Measurements from ENCODE around the gene PLAA. TPM values are rescaled to one million over a fixed set of nuclear protein-coding genes. Genes with fewer than 3 reads are reported as not detected.
A peak's percentile ranks its signal among the peaks of the same experiment; 100 is the strongest.

PLAA gene
- total RNA-seq, 4 donors from 2014 or later, result 25.7 to 35.8 (median 32.4) TPM

DNA sequence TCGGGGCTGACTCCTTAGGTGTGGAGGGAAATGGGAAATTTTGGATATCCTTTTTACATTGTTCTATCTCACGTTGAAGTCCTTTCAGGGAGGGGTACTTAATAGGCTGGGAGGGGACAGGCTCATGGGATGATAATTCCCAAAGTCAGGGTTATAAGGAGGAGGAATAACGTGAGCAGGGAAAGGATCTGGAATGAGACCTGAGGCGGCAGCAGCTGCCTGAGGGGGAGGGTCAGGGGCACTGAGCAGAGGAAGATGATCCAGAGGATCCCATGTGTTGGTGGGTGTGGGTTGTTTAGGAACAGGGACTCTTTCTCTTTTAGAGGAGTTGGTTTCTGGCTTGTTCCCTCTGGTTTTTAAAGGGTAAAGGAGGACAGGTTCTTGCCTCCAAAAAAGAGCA lies 27.9 kb upstream of the PLAA start:
- Histone ChIP-seq H3K27ac (no peak overlapping the region), H3K27me3 (no peaks in the 10 kb centered on the region), H3K4me3 (replicated peaks in 1 of 3) (no peak overlapping the region), H3K36me3 (peaks cover 0 to 4% of the 10 kb centered on the region in 2 donors), H3K4me1 (no peaks in the 10 kb centered on the region), H3K9me3 (no peaks in the 10 kb centered on the region)
- intact Hi-C loops (cut with DNase I), result no loop called here
- WGBS, 2 donors, result 95 to 96% methylated on average over 4 of the region's 4 CpGs
- TF ChIP-seq, protein P1, sequence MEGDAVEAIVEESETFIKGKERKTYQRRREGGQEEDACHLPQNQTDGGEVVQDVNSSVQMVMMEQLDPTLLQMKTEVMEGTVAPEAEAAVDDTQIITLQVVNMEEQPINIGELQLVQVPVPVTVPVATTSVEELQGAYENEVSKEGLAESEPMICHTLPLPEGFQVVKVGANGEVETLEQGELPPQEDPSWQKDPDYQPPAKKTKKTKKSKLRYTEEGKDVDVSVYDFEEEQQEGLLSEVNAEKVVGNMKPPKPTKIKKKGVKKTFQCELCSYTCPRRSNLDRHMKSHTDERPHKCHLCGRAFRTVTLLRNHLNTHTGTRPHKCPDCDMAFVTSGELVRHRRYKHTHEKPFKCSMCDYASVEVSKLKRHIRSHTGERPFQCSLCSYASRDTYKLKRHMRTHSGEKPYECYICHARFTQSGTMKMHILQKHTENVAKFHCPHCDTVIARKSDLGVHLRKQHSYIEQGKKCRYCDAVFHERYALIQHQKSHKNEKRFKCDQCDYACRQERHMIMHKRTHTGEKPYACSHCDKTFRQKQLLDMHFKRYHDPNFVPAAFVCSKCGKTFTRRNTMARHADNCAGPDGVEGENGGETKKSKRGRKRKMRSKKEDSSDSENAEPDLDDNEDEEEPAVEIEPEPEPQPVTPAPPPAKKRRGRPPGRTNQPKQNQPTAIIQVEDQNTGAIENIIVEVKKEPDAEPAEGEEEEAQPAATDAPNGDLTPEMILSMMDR (IDR thresholded peaks at IDR 0.05), result no peak
- TF ChIP-seq POLR2A (IDR thresholded peaks at IDR 0.05), result no peak
- no peak for DNase-seq

DNA sequence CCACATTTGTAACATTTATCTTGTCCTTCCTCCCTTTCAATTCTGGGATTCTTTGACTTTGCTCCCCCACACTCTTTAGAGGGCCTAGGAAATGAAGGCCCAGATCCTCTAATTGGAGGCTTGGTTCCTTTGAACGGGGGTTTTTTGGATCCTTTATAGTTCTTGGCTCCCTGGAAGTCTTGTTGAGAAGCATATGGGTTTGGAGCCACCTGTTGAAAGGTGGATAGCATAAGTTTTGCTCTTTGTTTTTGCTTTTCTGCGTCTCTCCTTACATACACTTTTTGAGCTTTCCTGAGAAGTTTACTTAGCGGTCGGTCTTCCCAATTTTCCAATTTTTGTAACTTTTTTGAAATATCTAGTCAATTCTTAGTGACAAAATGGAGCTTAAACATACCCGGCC lies 26.9 kb upstream of the PLAA start:
- intact Hi-C loops (cut with DNase I), result no loop called here
- H3K9me3 ChIP-seq, result no peaks in the 10 kb centered on the region

DNA sequence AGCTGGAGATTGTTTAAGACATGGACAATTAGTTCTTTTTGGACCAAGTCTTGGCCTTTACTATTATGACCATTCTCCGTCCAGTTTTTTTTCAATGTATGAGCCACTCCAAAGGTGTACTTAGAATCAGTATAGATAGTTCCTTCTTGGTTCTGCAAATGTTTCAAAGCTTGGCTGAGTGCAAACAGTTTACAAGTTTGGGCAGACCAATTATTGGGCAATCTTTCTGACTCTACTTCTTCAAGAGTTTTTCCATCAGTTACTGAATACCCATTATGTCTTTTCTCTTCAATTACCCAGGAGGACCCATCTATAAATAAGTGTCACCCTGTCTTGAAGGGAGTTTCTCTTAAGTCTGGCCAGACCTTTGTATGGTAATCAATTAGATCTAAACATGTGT lies 24.7 kb upstream of the PLAA start:
- TF ChIP-seq POLR2A (IDR thresholded peaks at IDR 0.05), result no peak
- TF ChIP-seq, protein P1 (IDR thresholded peaks at IDR 0.05), result no peak
- no peak overlapping the region for H3K4me3 ChIP-seq (replicated peaks in 1 of 3)
- intact Hi-C loops (cut with DNase I), result no loop called here
- 97 to 100% methylated on average over 1 of the region's 1 CpG for WGBS, 2 donors
- H3K27me3 ChIP-seq, result no peaks in the 10 kb centered on the region
- H3K36me3 ChIP-seq, result no peaks in the 10 kb centered on the region
- no peaks in the 10 kb centered on the region for H3K9me3 ChIP-seq
- no peak for DNase-seq
- no peak overlapping the region for H3K27ac ChIP-seq
- H3K4me1 ChIP-seq, result no peaks in the 10 kb centered on the region

More for the DNA sequence above, 26.9 kb upstream of the PLAA start:
- no peaks in the 10 kb centered on the region for H3K4me1 ChIP-seq
- TF ChIP-seq, protein P1 (IDR thresholded peaks at IDR 0.05), result no peak
- no peak for TF ChIP-seq POLR2A (IDR thresholded peaks at IDR 0.05)
- DNase-seq, result no peak
- no peak overlapping the region for H3K4me3 ChIP-seq (replicated peaks in 1 of 3)
- no peaks in the 10 kb centered on the region for H3K27me3 ChIP-seq
- no peak overlapping the region for H3K27ac ChIP-seq
- H3K36me3 ChIP-seq, result no peaks in the 10 kb centered on the region
- 79 to 93% methylated on average over 5 of the region's 5 CpGs for WGBS, 2 donors

DNA sequence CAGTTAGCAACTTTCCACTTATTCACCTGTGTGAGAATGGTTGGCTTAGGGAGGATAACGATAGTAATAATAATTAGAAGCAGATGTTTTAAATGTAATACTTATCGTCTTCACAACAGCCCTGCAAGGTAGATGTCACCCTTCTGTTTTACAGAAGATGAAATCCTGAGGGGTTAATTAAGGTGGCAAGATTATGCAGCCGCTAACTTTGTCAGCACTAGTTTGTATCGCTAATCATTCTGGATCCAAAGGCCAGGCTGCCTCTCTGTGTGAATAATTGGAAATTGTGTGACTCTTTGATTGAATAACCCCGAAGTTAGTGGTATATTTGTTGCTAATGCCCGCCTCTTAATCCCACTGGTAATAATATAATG lies 9.8 kb upstream of the PLAA start:
- H3K36me3 ChIP-seq, result no peaks in the 10 kb centered on the region
- WGBS, 2 donors, result 24 to 31% methylated on average over 6 of the region's 6 CpGs
- peak overlapping the region; percentile 45 to 85 (median 50) for H3K4me3 ChIP-seq (replicated peaks in 1 of 3)
- no peaks in the 10 kb centered on the region for H3K9me3 ChIP-seq
- DNase-seq, result no peak
- H3K27me3 ChIP-seq, result no peaks in the 10 kb centered on the region
- peak overlapping the region; percentile 64 to 88 (median 83) for H3K27ac ChIP-seq
- peaks cover 5 to 9% of the 10 kb centered on the region in 2 donors for H3K4me1 ChIP-seq
- TF ChIP-seq, protein P1 (IDR thresholded peaks at IDR 0.05), result no peak
- no peak for TF ChIP-seq POLR2A (IDR thresholded peaks at IDR 0.05)
- intact Hi-C loops (cut with DNase I), result loop anchor here (5.0 kb wide), 1 partner anchor 65 kb away; the partner anchor contains the start of gene CAAP1

DNA sequence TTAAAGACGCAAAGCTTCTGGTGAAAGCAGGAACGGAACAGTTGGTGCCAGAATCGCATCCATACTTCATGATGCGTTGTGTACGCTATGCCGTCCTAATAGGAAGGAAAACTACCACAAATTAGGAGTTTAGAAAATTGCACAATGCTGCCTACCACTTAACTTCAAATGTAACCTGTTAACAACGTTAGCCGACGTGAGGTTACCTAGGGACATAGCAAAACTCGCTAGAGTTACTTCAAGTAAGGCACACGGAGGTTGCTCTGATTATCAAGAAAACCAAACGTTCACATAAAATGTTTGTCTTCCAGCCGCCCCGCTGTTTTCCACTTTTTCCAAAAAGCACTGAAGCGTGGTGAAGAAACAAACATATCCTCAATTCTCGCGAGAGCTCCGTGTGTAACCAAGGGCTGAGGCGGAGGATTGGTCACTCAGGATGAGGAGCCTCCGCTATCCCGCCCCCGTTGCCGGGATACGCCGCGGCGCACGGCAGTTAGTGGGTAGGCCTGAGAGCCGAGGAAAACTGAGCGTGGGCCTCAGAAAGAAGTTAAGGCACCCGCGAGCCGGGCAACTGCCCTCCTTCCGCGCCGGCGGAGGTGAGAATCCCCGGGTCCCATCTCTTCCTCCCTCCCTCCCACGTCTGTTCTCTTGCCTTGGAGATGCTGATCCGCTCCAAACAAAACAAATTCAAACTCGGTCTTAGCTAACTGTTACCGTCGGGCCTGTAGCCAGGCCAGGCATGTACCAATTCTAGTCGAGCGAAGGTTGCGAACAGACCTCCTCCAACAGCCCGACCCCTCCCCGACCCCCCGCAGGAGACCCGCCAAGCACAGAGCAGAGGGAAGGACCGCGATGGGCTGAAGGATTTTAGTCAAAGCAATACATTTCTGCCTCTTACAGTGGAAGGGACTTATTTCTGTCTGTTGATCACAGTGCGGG lies 9.1 kb upstream of the PLAA start, which contains the start of gene IFT74:
Gene IFT74, plus strand, starts transcription at position 492 of the 939 bp plus-strand sequence. CDS start 5,556 bp downstream, outside the sequence.
- Histone ChIP-seq H3K27me3 (no peaks in the 10 kb centered on the region), H3K27ac (peak within 1 kb of the TSS; percentile 64 to 88 (median 83)), H3K36me3 (no peaks in the 10 kb centered on the region), H3K4me1 (peaks cover 5 to 9% of the 10 kb centered on the region in 2 donors), H3K4me3 (replicated peaks in 1 of 3) (peak within 1 kb of the TSS; percentile 45 to 85 (median 50)), H3K9me3 (no peaks in the 10 kb centered on the region)
- intact Hi-C loops (cut with DNase I), result loop anchor here (5.0 kb wide), 1 partner anchor 64 kb away; the partner anchor contains the start of gene CAAP1
- TF ChIP-seq POLR2A (IDR thresholded peaks at IDR 0.05), result peak; percentile 15 to 87
- TF ChIP-seq, protein P1 (IDR thresholded peaks at IDR 0.05), result no peak
- DNase-seq, result peak; percentile 99
- WGBS, 2 donors, result 1% methylated on average over 52 to 53 of the region's 53 CpGs

Data from thyroid gland (tissue), 4 donors.